ENCODE data around the gene MOCS1. TPM values are rescaled to one million over a fixed set of nuclear protein-coding genes. Genes with fewer than 3 reads are reported as not detected.

MOCS1 gene
- total RNA-seq, 1 donor from 2014 or later = 11.3 TPM

DNA sequence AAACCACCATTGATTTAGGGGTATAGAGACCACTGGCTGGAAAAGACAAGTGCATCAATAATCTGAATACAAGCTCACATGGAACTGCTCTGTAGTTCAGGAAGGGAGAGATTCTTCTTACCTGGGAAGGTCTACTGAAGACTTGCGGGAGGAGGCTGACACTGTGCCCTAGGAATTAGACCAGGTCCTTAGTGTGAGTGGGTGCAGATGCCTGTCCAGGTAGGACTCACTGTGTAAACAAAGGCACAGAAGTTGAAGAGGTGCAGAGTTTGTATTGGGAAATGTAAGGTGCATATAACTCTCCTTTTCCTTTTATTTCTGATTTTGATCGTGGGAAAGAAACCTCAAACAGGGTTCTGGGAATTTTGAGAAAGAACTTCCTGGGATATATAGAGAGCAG is 75.2 kb downstream of the MOCS1 start:
- peaks cover 6% of the 10 kb centered on the region for H3K4me1 ChIP-seq
- no peaks in the 10 kb centered on the region for H4K20me1 ChIP-seq (ENCODE audit: low read depth)
- H3K4me3 ChIP-seq = no peak overlapping the region
- H3K36me3 ChIP-seq = no peaks in the 10 kb centered on the region
- Mint-ChIP-seq H3K9me3 (no peaks in the 10 kb centered on the region), H3K36me3 (peaks cover 1% of the 10 kb centered on the region), H3K27me3 (ENCODE audit: insufficient read depth, low read depth) (peaks cover 2% of the 10 kb centered on the region), H3K4me3 (no peak overlapping the region), H3K27ac (no peak overlapping the region), H3K4me1 (peaks cover 8% of the 10 kb centered on the region)
- no peak overlapping the region for H3K9ac ChIP-seq
- H3F3A ChIP-seq (ENCODE audit: low read depth) = no peaks in the 10 kb centered on the region
- TF ChIP-seq, protein P1, sequence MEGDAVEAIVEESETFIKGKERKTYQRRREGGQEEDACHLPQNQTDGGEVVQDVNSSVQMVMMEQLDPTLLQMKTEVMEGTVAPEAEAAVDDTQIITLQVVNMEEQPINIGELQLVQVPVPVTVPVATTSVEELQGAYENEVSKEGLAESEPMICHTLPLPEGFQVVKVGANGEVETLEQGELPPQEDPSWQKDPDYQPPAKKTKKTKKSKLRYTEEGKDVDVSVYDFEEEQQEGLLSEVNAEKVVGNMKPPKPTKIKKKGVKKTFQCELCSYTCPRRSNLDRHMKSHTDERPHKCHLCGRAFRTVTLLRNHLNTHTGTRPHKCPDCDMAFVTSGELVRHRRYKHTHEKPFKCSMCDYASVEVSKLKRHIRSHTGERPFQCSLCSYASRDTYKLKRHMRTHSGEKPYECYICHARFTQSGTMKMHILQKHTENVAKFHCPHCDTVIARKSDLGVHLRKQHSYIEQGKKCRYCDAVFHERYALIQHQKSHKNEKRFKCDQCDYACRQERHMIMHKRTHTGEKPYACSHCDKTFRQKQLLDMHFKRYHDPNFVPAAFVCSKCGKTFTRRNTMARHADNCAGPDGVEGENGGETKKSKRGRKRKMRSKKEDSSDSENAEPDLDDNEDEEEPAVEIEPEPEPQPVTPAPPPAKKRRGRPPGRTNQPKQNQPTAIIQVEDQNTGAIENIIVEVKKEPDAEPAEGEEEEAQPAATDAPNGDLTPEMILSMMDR (IDR thresholded peaks at IDR 0.05) = no peak
- TF ChIP-seq EZH2phosphoT487 (IDR thresholded peaks at IDR 0.05) (no peak), EZH2 (IDR thresholded peaks at IDR 0.05) (no peak)
- H2AFZ ChIP-seq (replicated peaks) = no peak overlapping the region
- no peak overlapping the region for H3K4me2 ChIP-seq
- H3K9me3 ChIP-seq (ENCODE audit: low read depth) = no peaks in the 10 kb centered on the region
- no peak for DNase-seq (ENCODE audit: low spot score)
- H3K79me2 ChIP-seq (ENCODE audit: low read depth) = no peaks in the 10 kb centered on the region
- no peaks in the 10 kb centered on the region for H3K27me3 ChIP-seq
- H3K27ac ChIP-seq = no peak overlapping the region

GRCh38 chr6:39855356-39855995 is 78.8 kb downstream of the MOCS1 start:
- H3K36me3 ChIP-seq = no peaks in the 10 kb centered on the region
- no peaks in the 10 kb centered on the region for H3K4me1 Mint-ChIP-seq
- no peak overlapping the region for H3K27ac Mint-ChIP-seq
- H3K4me2 ChIP-seq = no peak overlapping the region
- H3K79me2 ChIP-seq (ENCODE audit: low read depth) = no peaks in the 10 kb centered on the region
- no peaks in the 10 kb centered on the region for H3K27me3 ChIP-seq
- H3K27me3 Mint-ChIP-seq (ENCODE audit: insufficient read depth, low read depth) = peaks cover 6% of the 10 kb centered on the region
- no peak overlapping the region for H3K9ac ChIP-seq
- no peaks in the 10 kb centered on the region for H3K9me3 ChIP-seq (ENCODE audit: low read depth)
- H3F3A ChIP-seq (ENCODE audit: low read depth) = no peaks in the 10 kb centered on the region
- no peaks in the 10 kb centered on the region for H3K9me3 Mint-ChIP-seq
- no peaks in the 10 kb centered on the region for H4K20me1 ChIP-seq (ENCODE audit: low read depth)
- TF ChIP-seq, protein P1 (IDR thresholded peaks at IDR 0.05) = no peak
- TF ChIP-seq EZH2 (IDR thresholded peaks at IDR 0.05) (no peak), EZH2phosphoT487 (IDR thresholded peaks at IDR 0.05) (no peak)
- no peak overlapping the region for H2AFZ ChIP-seq (replicated peaks)
- peaks cover 1% of the 10 kb centered on the region for H3K36me3 Mint-ChIP-seq
- peaks cover 6% of the 10 kb centered on the region for H3K4me1 ChIP-seq
- H3K4me3 ChIP-seq = no peak overlapping the region
- no peak for DNase-seq (ENCODE audit: low spot score)
- no peak overlapping the region for H3K4me3 Mint-ChIP-seq
- H3K27ac ChIP-seq = no peak overlapping the region

Other genes with a start within 250 kb of the MOCS1 start
- gene KIF6, start 209.1 kb downstream of the MOCS1 start, total RNA-seq (ENCODE audit: low replicate concordance) = 0.59 and 2.7 TPM in 2 replicates
- gene DAAM2, start 142.1 kb downstream of the MOCS1 start, total RNA-seq (ENCODE audit: low replicate concordance) = 2.1 and 3.2 TPM in 2 replicates